T-helper 22 cell (primary cell): ENCODE measurements around the gene CHCHD3.
"Not testable (repeated sequence)": the region's sequence is repeated elsewhere in the genome, so short reads cannot be mapped to it uniquely, and the experiment has no call there.

Experiments used
- DNase-seq: peaks from one replicate; pipeline ENCODE4 v3.0.0-alpha.2; 2020; ENCODE audit warnings: low read depth

Gene CHCHD3

GRCh38 chr7:132950725-132951124 lies 131.2 kb downstream of the CHCHD3 start:
- no peak for DNase-seq

DNA sequence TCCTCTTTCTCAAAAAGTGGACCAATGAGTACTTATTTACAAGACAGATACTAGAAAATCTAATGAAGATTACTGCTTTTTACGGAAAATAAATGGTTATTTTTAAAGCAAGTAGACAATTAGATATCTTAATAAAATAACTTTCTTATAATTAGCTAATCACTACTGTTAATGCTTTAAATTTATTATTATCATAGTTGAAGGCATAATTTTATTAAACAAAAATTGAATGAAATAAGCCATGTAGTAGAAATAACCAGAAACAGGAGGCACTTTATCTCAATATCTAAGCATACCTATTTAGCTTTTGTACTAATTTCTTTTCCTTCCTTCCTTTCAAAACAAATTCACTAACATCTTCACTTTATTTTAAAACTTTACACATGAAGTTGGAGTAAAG lies 134.9 kb downstream of the CHCHD3 start:
- no peak for DNase-seq

GRCh38 chr7:132944774-132945173 lies 137.1 kb downstream of the CHCHD3 start:
- DNase-seq: no peak

GRCh38 chr7:132943645-132944044 lies 138.2 kb downstream of the CHCHD3 start:
- no peak for DNase-seq

GRCh38 chr7:132942701-132943100 lies 139.2 kb downstream of the CHCHD3 start:
- no peak for DNase-seq

DNA sequence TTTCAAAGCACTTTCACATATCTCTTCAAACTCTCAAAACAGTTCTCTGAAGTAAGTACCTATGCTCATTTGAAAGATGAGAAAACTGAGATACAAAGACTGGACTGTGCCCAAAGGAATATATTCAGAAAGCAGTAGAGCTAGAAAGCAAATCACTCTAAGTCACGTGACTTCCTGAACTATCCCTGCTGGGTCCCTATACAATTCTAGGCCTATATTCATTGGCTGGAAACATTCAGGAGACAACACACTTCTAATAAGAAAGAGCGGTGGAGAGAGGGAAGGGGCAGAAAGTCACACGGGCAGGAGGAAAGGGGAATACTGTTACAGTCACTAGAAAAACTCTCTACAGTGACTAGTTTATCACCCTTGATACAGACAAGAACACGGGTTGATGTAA lies 140.0 kb downstream of the CHCHD3 start:
- no peak for DNase-seq

- DNase-seq: no peak
These were observed 140.5 kb downstream of the CHCHD3 start for GRCh38 chr7:132941428-132941827.

- DNase-seq: no peak
These were observed 141.8 kb downstream of the CHCHD3 start for GRCh38 chr7:132940084-132940483.

DNA sequence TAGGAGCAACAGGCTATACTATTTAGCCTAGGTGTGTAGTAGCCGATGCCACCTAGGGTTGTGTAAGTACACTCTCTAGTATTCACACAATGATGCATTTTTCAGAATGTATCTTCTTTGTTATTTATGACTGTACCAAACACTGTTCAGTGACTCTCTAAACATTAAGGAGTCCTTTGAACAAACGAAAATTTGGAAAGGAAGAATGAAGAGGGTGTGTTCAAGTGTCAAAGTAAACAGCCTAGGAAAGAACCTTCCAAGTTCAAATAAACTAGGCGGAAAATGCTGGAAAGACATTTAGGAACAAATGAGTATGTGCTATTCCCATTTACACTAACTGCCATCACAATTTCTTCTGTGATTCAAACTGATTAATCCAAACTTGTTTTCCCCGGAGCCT lies 142.4 kb downstream of the CHCHD3 start:
- DNase-seq: no peak

- DNase-seq: no peak
These were observed 144.6 kb downstream of the CHCHD3 start for GRCh38 chr7:132937286-132937685.

DNA sequence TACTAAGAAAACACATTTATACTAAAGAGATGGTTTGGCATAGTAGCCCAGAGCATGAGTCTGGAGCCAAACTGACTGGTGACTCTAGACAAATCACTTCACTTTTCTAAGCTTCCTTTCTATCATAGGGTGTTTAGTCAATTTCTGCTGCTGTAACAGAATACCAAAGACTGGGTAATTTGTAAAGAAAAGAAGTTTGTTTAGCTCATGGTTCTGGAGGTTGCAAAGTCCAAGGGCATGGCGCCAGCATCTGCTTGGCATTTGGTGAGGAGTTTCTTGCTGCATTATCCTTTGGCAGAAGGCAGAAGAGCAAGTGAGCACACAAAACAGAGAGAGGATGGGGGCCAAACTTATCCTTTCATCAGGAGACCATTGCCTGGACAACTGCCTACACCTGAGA lies 146.3 kb downstream of the CHCHD3 start:
- no peak for DNase-seq

GRCh38 chr7:132934017-132934416 lies 147.9 kb downstream of the CHCHD3 start:
- DNase-seq: no peak

DNA sequence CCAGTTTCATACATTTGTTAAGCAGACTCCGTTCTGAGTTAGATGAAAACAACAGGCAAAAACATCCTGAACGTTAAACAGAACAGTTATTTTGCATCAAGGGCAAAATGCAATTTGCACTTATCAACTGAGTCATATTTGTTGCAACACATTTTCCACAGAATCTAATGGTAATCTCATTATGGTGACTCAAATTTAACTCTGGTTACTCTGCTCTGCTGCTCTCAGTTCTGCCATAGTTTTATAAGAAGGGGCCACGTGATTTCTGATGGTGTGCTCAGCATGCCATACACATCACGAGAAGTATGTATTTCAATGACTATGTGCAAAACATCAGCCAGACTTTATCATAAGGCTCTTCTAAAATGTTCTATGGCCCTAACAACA lies 148.8 kb downstream of the CHCHD3 start:
- no peak for DNase-seq

GRCh38 chr7:132932296-132933071 lies 149.4 kb downstream of the CHCHD3 start:
- DNase-seq: no peak

GRCh38 chr7:132930881-132931280 lies 151.0 kb downstream of the CHCHD3 start:
- DNase-seq: no peak

- DNase-seq: not testable (repeated sequence)
These were observed 151.9 kb downstream of the CHCHD3 start for GRCh38 chr7:132929944-132930343.

- DNase-seq: no peak
These were observed 162.1 kb downstream of the CHCHD3 start for GRCh38 chr7:132919771-132920170.

DNA sequence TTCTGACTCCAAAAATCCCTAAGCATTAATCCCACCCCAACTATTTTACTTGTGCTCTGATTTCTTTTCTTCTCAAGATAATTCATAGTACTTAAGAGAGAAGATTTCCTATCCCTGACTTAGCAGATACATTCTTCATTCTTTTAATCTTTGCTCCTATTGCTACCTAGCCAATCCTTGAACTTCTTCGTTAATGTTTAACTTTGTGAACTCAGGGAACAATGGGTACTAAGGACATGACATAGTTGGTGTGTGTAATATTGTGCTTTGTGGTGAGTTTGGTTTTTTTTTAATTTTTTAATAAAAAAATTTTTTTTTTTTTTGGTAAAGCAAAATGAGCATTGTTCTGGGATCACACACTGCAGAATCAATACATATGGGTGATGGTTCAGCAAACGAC lies 166.2 kb downstream of the CHCHD3 start:
- no peak for DNase-seq

- DNase-seq: no peak
These were observed 171.2 kb downstream of the CHCHD3 start for GRCh38 chr7:132910657-132911056.

- DNase-seq: no peak
These were observed 174.4 kb downstream of the CHCHD3 start for GRCh38 chr7:132907380-132907940.

DNA sequence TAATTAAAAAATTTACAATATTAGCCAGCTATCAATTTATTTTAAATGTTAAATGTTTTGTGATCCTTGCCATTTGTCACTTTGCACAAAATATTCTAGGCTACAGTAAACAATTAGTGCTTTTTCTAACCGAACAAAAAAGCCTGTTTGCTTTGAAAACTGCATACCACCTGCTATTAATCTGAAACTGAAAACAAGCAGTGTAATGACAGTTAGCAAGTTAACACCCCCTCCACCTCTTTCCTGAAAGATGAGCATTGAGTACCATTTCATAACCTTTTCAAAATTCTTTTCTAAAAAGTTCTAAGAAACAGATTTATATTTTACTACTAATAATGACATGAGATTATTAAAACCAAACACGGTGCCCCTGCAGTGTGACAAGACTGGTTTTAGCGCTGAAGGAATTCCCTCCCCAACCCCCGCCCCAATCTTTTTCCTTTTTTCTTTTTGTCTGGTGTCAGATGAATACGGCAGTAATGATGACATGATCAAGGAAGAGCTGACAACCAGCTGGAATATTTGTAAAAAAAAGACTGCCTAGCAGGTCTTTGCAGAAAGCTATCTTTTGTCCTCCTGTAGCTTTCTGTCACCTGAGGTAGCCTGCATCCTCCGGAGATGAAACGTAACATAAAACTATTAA lies 175.6 kb downstream of the CHCHD3 start:
- DNase-seq: no peak

DNA sequence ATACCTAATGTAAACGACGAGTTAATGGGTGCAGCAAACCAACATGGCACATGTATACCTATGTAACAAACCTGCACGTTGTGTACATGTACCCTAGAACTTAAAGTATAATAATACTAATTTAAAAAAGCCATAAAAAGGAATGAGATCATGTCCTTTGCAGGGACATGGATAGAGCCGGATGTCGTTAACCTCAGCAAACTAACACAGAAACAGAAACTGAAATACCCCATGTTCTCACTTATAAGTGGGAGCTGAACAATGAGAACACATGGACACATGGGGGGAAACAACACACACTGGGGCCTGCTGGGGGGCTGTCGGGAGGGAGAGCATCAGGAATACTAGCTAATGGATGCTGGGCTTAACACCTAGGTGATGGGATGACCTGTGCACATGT lies 176.8 kb downstream of the CHCHD3 start:
- not testable (repeated sequence) for DNase-seq

- DNase-seq: no peak
These were observed 177.7 kb downstream of the CHCHD3 start for GRCh38 chr7:132904209-132904608.
